ENCODE data around the gene SNX2.
A peak's percentile ranks its signal among the peaks of the same experiment; 100 is the strongest.
"Not testable (repeated sequence)": the region's sequence is repeated elsewhere in the genome, so short reads cannot be mapped to it uniquely, and the experiment has no call there.

The SNX2 gene

GRCh38 chr5:122844136-122844909 is 69.4 kb downstream of the SNX2 start:
- TF ChIP-seq CTCF (conservative IDR thresholded peaks at IDR 0.05) (no peak), ZFX (IDR thresholded peaks at IDR 0.05) (no peak)
- H3K27ac ChIP-seq, result peak overlapping the region; percentile 57

GRCh38 chr5:122844910-122845228 is 70.0 kb downstream of the SNX2 start:
- peak overlapping the region; percentile 57 for H3K27ac ChIP-seq
- no peak for TF ChIP-seq ZFX (IDR thresholded peaks at IDR 0.05)
- no peak for TF ChIP-seq CTCF (conservative IDR thresholded peaks at IDR 0.05)

- TF ChIP-seq CTCF (conservative IDR thresholded peaks at IDR 0.05) (no peak), ZFX (IDR thresholded peaks at IDR 0.05) (peak; percentile 92)
- peak within 1 kb of the TSS; percentile 57 for H3K27ac ChIP-seq
These were observed 70.6 kb downstream of the SNX2 start, which contains the start of gene SNX24 for GRCh38 chr5:122845229-122846050. SNX24 (plus strand) TSS chr5:122845613; CDS start chr5:122845634, 21 bp downstream.

- TF ChIP-seq CTCF (conservative IDR thresholded peaks at IDR 0.05) (no peak), ZFX (IDR thresholded peaks at IDR 0.05) (no peak)
- peak overlapping the region; percentile 57 for H3K27ac ChIP-seq
These were observed 71.2 kb downstream of the SNX2 start for GRCh38 chr5:122846051-122846550.

- H3K27ac ChIP-seq, result no peak overlapping the region
- TF ChIP-seq CTCF (conservative IDR thresholded peaks at IDR 0.05), result no peak
- no peak for TF ChIP-seq ZFX (IDR thresholded peaks at IDR 0.05)
These were observed 72.8 kb downstream of the SNX2 start for GRCh38 chr5:122847687-122848081.

GRCh38 chr5:122849771-122850170 is 74.9 kb downstream of the SNX2 start:
- H3K27ac ChIP-seq, result no peak overlapping the region
- TF ChIP-seq CTCF (conservative IDR thresholded peaks at IDR 0.05) (no peak), ZFX (IDR thresholded peaks at IDR 0.05) (no peak)

GRCh38 chr5:122857538-122857937 is 82.7 kb downstream of the SNX2 start:
- not testable (repeated sequence) for H3K27ac ChIP-seq

Measured in C4-2B (cell line).